Right lobe of liver (tissue), 4 donors: ENCODE measurements around the gene RPS28.

Experiments used
- POLR2A ChIP-seq: fragments of 450-650 bp; IDR thresholded peaks from one replicate; pipeline ENCODE4 v1.6.1; 2017; ENCODE audit warnings: antibody characterized with exemption, mild to moderate bottlenecking
- TF ChIP-seq, protein P1 (sequence below), 4 donors: fragments of 200-600 bp in 3 of 4; fragments of 450-650 bp in 1 of 4; IDR thresholded peaks; one replicate each; pipeline versions ENCODE4 v1.5.1 to v1.8.0; 2016 to 2022; ENCODE audit warnings: antibody characterized with exemption in 4 of 4, mild to moderate bottlenecking in 2 of 4
- donor health status: DM: no; HTN: no; CAD: no.
- donor health status: DM: no; HTN: no; CAD: no.
- donor health status: DM: no; HTN: yes; CAD: no.

GRCh38 chr19:8342684-8343482, 21.6 kb downstream of the RPS28 start, which contains the start of gene KANK3:
- TF ChIP-seq, protein P1, sequence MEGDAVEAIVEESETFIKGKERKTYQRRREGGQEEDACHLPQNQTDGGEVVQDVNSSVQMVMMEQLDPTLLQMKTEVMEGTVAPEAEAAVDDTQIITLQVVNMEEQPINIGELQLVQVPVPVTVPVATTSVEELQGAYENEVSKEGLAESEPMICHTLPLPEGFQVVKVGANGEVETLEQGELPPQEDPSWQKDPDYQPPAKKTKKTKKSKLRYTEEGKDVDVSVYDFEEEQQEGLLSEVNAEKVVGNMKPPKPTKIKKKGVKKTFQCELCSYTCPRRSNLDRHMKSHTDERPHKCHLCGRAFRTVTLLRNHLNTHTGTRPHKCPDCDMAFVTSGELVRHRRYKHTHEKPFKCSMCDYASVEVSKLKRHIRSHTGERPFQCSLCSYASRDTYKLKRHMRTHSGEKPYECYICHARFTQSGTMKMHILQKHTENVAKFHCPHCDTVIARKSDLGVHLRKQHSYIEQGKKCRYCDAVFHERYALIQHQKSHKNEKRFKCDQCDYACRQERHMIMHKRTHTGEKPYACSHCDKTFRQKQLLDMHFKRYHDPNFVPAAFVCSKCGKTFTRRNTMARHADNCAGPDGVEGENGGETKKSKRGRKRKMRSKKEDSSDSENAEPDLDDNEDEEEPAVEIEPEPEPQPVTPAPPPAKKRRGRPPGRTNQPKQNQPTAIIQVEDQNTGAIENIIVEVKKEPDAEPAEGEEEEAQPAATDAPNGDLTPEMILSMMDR (IDR thresholded peaks at IDR 0.05) = peak in 1 of 4 donors; percentile 7
- TF ChIP-seq POLR2A = peak; percentile 74
